Stimulated activated CD4-positive, alpha-beta T cell treated with anti-CD3 and anti-CD28 coated beads, Interleukin-15, amount 100 ng/mL, for 1 hour (primary cell): Measurements from ENCODE around the gene TAF11L3.
"Not testable (repeated sequence)": the region's sequence is repeated elsewhere in the genome, so short reads cannot be mapped to it uniquely, and the experiment has no call there.

Experiments
- DNase-seq, 2 donors: peaks; one replicate each; pipeline ENCODE4 v3.0.0-alpha.2; 2020; ENCODE audit warnings: low read depth in 1 of 2, low spot score in 1 of 2

Gene TAF11L3

DNA sequence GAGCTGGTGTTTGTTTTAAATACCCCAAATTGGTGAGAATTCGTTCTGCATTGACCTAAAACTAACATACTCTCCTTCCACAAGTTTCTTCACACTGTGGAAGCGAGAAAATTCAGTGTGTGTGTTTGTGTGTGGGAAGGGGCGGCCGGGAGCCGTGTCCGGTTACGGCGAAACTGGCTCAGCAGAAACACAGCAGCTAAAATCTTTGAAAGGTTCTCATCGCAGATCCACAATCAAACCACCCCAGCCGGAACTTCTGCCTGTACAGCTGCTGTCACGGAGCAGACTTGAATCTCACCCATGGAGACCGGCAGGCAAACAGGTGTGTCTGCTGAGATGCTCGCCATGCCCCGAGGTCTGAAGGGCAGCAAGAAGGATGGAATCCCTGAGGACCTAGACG lies at the start of gene TAF11L3:
TAF11L3 (plus strand) TSS at position 301 of the 400 bp plus-strand sequence.
- not testable (repeated sequence) for DNase-seq

- no peak for DNase-seq
These were observed 48.1 kb upstream of the TAF11L3 start for GRCh38 chr5:17470064-17470463.

- DNase-seq, result not testable (repeated sequence)
These were observed 43.1 kb upstream of the TAF11L3 start for GRCh38 chr5:17475064-17475463.

DNA sequence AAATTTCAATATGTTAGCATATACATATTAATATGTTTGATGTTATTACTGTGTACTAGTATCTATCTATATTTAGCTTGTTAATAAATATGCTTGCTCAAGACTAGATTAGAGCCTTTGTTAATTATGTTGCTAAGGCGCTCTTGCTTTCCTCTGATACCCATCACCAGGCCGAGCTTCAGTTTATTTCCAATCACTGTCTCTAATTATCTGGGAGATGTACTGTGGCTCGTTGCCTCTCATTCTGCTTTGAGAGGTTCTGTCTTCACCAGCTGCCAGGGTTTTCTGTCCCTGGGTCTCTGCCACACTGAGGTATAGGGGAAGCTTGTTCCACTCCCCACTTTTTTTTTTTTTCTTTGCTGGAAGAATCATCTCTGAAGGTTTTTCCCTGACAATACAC lies 41.1 kb upstream of the TAF11L3 start:
- DNase-seq, result no peak

GRCh38 chr5:17477573-17478265 lies 40.4 kb upstream of the TAF11L3 start:
- no peak for DNase-seq

DNA sequence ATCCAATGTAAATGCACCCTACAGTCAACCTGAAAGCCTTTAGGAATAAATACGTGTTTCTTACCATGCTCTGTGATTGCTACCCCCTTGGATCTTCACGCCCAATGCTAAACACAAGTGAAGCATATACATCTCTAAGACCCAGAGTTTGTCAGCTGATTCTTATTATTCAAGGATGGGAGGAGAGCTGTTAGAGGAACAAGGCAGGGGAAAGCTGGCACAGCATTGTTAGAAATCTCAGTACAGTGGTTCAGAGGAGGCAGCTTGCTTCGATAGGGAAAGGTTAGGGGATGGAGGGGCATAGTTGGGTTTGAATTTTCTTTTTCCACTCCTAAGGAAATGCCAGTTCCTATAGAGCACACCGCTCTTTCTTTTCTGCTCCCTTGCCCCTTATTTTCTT lies 36.8 kb upstream of the TAF11L3 start:
- no peak for DNase-seq

DNA sequence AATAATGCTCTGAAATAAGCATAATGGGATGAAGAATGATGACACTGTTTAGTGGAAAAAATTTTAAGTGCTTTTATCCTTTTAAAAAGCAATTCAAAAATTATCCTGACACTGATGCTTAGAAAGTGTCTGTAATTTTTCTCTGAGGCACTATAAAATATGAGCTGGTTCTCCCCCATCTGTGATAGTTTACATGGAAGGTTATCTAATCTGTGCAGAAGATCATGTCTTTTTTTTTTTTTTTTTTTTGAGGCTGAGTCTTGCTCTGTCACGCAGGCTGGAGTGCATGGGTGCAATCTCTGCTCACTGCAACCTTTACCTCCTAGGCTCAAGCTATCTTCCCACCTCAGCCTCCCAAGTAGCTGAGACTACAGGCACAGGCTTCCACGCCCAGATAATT lies 35.4 kb upstream of the TAF11L3 start:
- no peak for DNase-seq

- DNase-seq, result not testable (repeated sequence)
These were observed 31.5 kb upstream of the TAF11L3 start for GRCh38 chr5:17486464-17487173.

- no peak for DNase-seq
These were observed 31.0 kb upstream of the TAF11L3 start for GRCh38 chr5:17487174-17487512.

GRCh38 chr5:17491257-17491656 lies 26.9 kb upstream of the TAF11L3 start:
- DNase-seq, result not testable (repeated sequence)

- no peak for DNase-seq
These were observed 25.4 kb upstream of the TAF11L3 start for GRCh38 chr5:17492770-17493169.

- DNase-seq, result no peak
These were observed 20.7 kb upstream of the TAF11L3 start for GRCh38 chr5:17497446-17497845.

- not testable (repeated sequence) for DNase-seq
These were observed 20.2 kb upstream of the TAF11L3 start, which contains the start of gene TAF11L2 for GRCh38 chr5:17497931-17498330. TAF11L2 (plus strand) TSS chr5:17498231.

DNA sequence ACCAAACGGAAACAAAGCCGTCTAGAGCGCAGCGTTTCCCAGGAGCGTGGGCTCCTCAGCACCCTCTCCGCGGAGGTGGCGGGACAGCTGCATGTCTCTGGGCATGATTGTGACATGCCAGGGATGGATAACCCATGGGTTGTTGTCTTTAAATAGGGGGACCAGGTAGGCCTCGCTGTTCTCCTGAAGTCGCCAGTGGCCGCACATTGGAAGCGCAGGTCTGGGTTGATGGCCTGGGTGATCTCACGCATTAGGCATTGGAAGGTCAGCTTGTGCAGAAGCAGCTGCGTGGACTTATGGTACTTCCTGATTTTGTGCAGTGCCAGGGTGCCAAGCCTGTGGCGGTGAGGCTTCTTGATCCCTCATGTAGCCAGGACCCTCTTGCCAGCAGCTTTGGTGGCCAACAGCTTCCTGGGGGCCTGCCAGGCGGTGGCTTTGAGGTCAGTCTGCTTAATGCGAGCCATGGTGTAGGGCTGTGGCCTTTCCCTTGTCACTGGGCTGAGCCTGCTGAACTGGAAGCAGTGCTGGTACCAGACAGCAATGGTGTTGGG lies 6.3 kb upstream of the TAF11L3 start:
- no peak for DNase-seq

GRCh38 chr5:17517526-17517925 lies 641 bp upstream of the TAF11L3 start:
- not testable (repeated sequence) for DNase-seq

GRCh38 chr5:17519508-17519907 lies 1.3 kb downstream of the TAF11L3 start:
- not testable (repeated sequence) for DNase-seq

DNA sequence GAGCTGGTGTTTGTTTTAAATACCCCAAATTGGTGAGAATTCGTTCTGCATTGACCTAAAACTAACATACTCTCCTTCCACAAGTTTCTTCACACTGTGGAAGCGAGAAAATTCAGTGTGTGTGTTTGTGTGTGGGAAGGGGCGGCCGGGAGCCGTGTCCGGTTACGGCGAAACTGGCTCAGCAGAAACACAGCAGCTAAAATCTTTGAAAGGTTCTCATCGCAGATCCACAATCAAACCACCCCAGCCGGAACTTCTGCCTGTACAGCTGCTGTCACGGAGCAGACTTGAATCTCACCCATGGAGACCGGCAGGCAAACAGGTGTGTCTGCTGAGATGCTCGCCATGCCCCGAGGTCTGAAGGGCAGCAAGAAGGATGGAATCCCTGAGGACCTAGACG lies 3.3 kb downstream of the TAF11L3 start, which contains the start of gene TAF11L4:
TAF11L4 (plus strand) TSS at position 301 of the 400 bp plus-strand sequence.
- not testable (repeated sequence) for DNase-seq

GRCh38 chr5:17524935-17525334 lies 6.8 kb downstream of the TAF11L3 start, which contains the start of gene TAF11L5:
TAF11L5 (plus strand) TSS chr5:17525235.
- not testable (repeated sequence) for DNase-seq

DNA sequence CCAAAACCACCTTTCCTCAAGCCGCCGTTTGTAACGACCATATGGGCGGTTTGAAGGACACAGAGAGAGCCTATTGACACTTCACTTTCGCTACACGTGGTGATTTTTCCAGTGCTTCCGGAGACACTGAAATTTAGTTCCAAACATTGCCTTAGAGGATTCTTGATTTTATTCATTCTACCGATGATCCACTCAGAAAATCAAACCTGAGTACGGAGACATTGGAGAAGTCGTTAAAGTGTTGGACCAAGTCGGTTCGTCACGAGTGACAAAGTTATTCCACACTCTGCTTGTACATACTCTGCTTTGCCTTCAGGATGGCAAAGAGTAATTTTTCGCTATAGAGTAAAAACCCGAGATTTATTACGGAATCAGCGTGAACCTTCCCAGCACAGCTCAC lies 8.3 kb downstream of the TAF11L3 start:
- DNase-seq, result not testable (repeated sequence)

DNA sequence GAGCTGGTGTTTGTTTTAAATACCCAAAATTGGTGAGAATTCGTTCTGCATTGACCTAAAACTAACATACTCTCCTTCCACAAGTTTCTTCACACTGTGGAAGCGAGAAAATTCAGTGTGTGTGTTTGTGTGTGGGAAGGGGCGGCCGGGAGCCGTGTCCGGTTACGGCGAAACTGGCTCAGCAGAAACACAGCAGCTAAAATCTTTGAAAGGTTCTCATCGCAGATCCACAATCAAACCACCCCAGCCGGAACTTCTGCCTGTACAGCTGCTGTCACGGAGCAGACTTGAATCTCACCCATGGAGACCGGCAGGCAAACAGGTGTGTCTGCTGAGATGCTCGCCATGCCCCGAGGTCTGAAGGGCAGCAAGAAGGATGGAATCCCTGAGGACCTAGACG lies 10.2 kb downstream of the TAF11L3 start, which contains the start of gene TAF11L6:
TAF11L6 (plus strand) TSS at position 301 of the 400 bp plus-strand sequence.
- not testable (repeated sequence) for DNase-seq
